HepG2 (cell line): Measurements from ENCODE around the gene SPPL2B. TPM values are rescaled to one million over a fixed set of nuclear protein-coding genes. Genes with fewer than 3 reads are reported as not detected.

ENCODE experiments used
- ATAC-seq: fragments of 200-7000 bp; cut with Tn5 transposase; 3 replicates; pipeline ENCODE4 v1.9.1; 2020; ENCODE audit warnings: mild to moderate bottlenecking, moderate library complexity
- BruUV-seq: library from RNA; stranded (reverse); fragments of 400-500 nt; replicated peaks from 2 replicates; lab custom pipeline; 2021; lab: Mats Ljungman, UMichigan
- CTCF ChIA-PET: fragments of 300-600 bp; formaldehyde crosslinking; extraction: SDS; loops from one replicate; lab custom pipeline; 2021; ENCODE audit warnings: low total read pairs, inconsistent platforms, low intra/inter-chr PET ratio; lab: Yijun Ruan, JAX
- POLR2A ChIA-PET: fragments of 350-600 bp; sonication (Branson Sonifier 250); formaldehyde crosslinking; loops from one replicate; lab custom pipeline; 2020; ENCODE audit warnings: antibody characterized with exemption, inconsistent platforms; lab: Yijun Ruan, JAX
- DNase-seq: peaks from one replicate; pipeline ENCODE4 v3.0.0-alpha.2; 2015; ENCODE audit warnings: low spot score
- FAIRE-seq: peaks from 3 replicates; lab custom pipeline; 2011; peaks lifted over from hg19 to GRCh38; lab: Jason Lieb, UNC
- H2AFZ ChIP-seq: one replicate; pipeline ENCODE4 v1.6.1; 2011; ENCODE audit warnings: low read length, inconsistent platforms
- H3K27ac ChIP-seq: fragments of 300-600 bp; 3 replicates; pipeline ENCODE4 v1.8.0; 2011; ENCODE audit warnings: mixed run types, mild to moderate bottlenecking, mixed read lengths, low read length, inconsistent platforms; ENCODE audit not compliant: insufficient read depth; ENCODE audit errors: extremely low read length
- H3K27me3 ChIP-seq, 2 experiments: fragments of 200-600 bp in 1 of 2; 2 replicates in 1 of 2; 3 replicates in 1 of 2; pipeline versions ENCODE4 v1.6.0 to v1.8.0; 2011; ENCODE audit warnings: low read length in 2 of 2, mild to moderate bottlenecking in 2 of 2, moderate library complexity in 2 of 2, inconsistent platforms in 1 of 2; ENCODE audit not compliant: insufficient read depth in 2 of 2, control insufficient read depth in 1 of 2
- H3K36me3 ChIP-seq, 2 experiments: fragments of 200-600 bp in 1 of 2; replicated peaks in 1 of 2; 2 replicates in 1 of 2; 3 replicates in 1 of 2; pipeline versions ENCODE4 v1.5.1 to v1.8.0; 2011; ENCODE audit warnings: low read length in 2 of 2, inconsistent platforms in 1 of 2; ENCODE audit not compliant: insufficient read depth in 2 of 2, control insufficient read depth in 1 of 2
- H3K4me1 ChIP-seq: 2 replicates; pipeline ENCODE4 v1.5.1; 2012; ENCODE audit warnings: low read length, inconsistent platforms; ENCODE audit not compliant: insufficient read depth
- H3K4me2 ChIP-seq: 2 replicates; pipeline ENCODE4 v1.6.0; 2011; ENCODE audit warnings: low read depth, low read length, inconsistent platforms
- H3K4me3 ChIP-seq, 3 experiments: fragments of 200-600 bp in 1 of 3; sonication (generic), shearing (Covaris generic) in 1 of 3; replicated peaks in 1 of 3; 2 replicates each; pipeline ENCODE4 v1.5.1; 2011 to 2016; ENCODE audit warnings: low read length in 3 of 3, inconsistent platforms in 2 of 3, low read depth in 2 of 3, mild to moderate bottlenecking in 2 of 3, control low read depth in 1 of 3, mixed read lengths in 1 of 3; ENCODE audit not compliant: insufficient read depth in 1 of 3
- H3K79me2 ChIP-seq: one replicate; pipeline ENCODE4 v1.6.1; 2011; ENCODE audit warnings: low read length, inconsistent platforms; ENCODE audit not compliant: insufficient read depth
- H3K9ac ChIP-seq: 2 replicates; pipeline ENCODE4 v1.6.0; 2011; ENCODE audit warnings: mild to moderate bottlenecking, low read depth, low read length, inconsistent platforms; ENCODE audit not compliant: insufficient read depth
- H3K9me3 ChIP-seq: 2 replicates; pipeline ENCODE4 v1.5.1; 2012; ENCODE audit warnings: mild to moderate bottlenecking, low read length
- H4K20me1 ChIP-seq: 2 replicates; pipeline ENCODE4 v1.6.0; 2011; ENCODE audit warnings: inconsistent platforms, mild to moderate bottlenecking, low read length, moderate library complexity; ENCODE audit not compliant: insufficient read depth
- AKAP8 ChIP-seq: sonication (generic); formaldehyde crosslinking; IDR thresholded peaks from 2 replicates; pipeline ENCODE4 v1.5.1; 2020; ENCODE audit warnings: mild to moderate bottlenecking, missing genetic modification reagents
- EZH2 ChIP-seq: conservative IDR thresholded peaks from 2 replicates; pipeline ENCODE4 v1.6.1; 2012; ENCODE audit warnings: mild to moderate bottlenecking, low read depth, low read length, moderate library complexity
- JARID2 ChIP-seq: sonication (generic); formaldehyde crosslinking; IDR thresholded peaks from 2 replicates; pipeline ENCODE4 v1.8.1; 2023; ENCODE audit warnings: missing genetic modification reagents, inconsistent platforms; ENCODE audit not compliant: insufficient replicate concordance
- NR2C2 ChIP-seq: sonication (generic); formaldehyde crosslinking; IDR thresholded peaks from 2 replicates; pipeline ENCODE4 v1.4.0; 2020; ENCODE audit warnings: missing genetic modification reagents, mild to moderate bottlenecking, moderate library complexity, borderline replicate concordance
- SATB2 ChIP-seq: sonication (generic); formaldehyde crosslinking; IDR thresholded peaks from 2 replicates; pipeline ENCODE4 v1.5.0; 2020; ENCODE audit warnings: missing genetic modification reagents
- WIZ ChIP-seq: sonication (generic); formaldehyde crosslinking; IDR thresholded peaks from 2 replicates; pipeline ENCODE4 v1.5.1; 2020; ENCODE audit warnings: mild to moderate bottlenecking, missing genetic modification reagents
- ZFYVE20 ChIP-seq: sonication (generic); formaldehyde crosslinking; IDR thresholded peaks from 2 replicates; pipeline ENCODE4 v1.8.0; 2023; ENCODE audit warnings: low read depth, mild to moderate bottlenecking, moderate library complexity, missing genetic modification reagents, borderline replicate concordance
- ZNF121 ChIP-seq: sonication (generic); formaldehyde crosslinking; IDR thresholded peaks from 2 replicates; pipeline ENCODE4 v1.5.0; 2020; ENCODE audit warnings: mild to moderate bottlenecking, missing genetic modification reagents
- ZNF234 ChIP-seq: sonication (generic); formaldehyde crosslinking; conservative IDR thresholded peaks from 2 replicates; pipeline ENCODE4 v1.5.1; 2020; ENCODE audit warnings: mild to moderate bottlenecking, missing genetic modification reagents
- WGBS: methylation state at CpG from one replicate; pipeline ENCODE4 v1.1.6; 2017; ENCODE audit warnings: low lambda C conversion rate; 5-methylcytosine and 5-hydroxymethylcytosine counted together
- in situ Hi-C: cut with HindIII; loops from 2 replicates; pipeline ENCODE4 v1.10.0; 2017; ENCODE audit warnings: low pct_unique_long_range_greater_than_20kb; ENCODE audit not compliant: extremely low pct_ligation_motif_present
- intact Hi-C: fragments of 100-400 bp; cut with micrococcal nuclease; formaldehyde crosslinking; loops from one replicate; pipeline ENCODE4 v1.10.0; 2022; ENCODE audit not compliant: unreplicated experiment
- polyA plus RNA-seq, 8 experiments: library from polyadenylated mRNA; depleted of rRNA in 3 of 8; stranded (reverse) in 7 of 8; unstranded in 1 of 8; fragments of >200 nt; fragmentation: Illumina TruSeq in 4 of 8; extraction: Trizol in 4 of 8; gene quantifications; 2 replicates each; pipeline versions ENCODE4 v1.2.1 to v1.2.3, GENCODE V29; 2011 to 2016; ENCODE audit warnings: low read depth in 4 of 8, missing spikeins in 1 of 8, mixed read lengths in 1 of 8; ENCODE audit not compliant: insufficient read depth in 1 of 8
- total RNA-seq, 5 experiments: library from RNA; depleted of rRNA; stranded (reverse); fragments of >200 nt; fragmentation: Illumina TruSeq; extraction: Trizol; gene quantifications; 2 replicates each; pipeline ENCODE4 v1.2.3, GENCODE V29; 2016; ENCODE audit warnings: low read depth in 1 of 5

The SPPL2B gene
- total and polyA plus RNA-seq, 2 of the 13 experiments (the other 11 are each of a cell fraction or from before 2014, with no cell fraction given): 14.9 to 15.2 TPM

DNA sequence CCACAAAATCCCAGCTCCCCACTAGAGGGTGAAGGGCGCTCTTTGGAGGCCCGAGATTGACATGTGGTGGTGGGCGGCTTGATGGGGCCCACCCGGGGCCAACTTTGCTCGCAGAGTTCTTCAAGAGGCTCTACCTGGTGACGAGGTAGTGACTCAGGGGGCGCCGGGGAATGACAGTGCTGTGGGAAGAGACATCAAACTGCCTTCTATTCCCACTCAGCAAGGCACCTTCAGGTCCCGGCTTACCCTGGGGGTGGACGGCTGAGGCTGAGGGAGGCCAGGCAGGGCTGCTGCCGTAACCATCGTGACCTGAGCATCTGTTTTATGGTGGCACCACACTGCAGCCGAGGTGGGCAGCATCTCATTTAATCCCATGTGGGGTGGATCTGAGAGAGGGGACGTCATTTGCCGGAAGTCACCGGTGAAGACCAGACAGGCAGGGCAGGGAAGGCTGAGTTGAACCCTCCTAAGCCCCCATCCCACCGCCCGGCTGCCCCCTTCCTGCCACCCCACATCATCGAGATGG is 22.1 kb upstream of the SPPL2B start:
- H3K27ac ChIP-seq: no peak overlapping the region
- 58% methylated on average over 6 of the region's 19 CpGs for WGBS
- CTCF ChIA-PET: no interaction called here
- no peaks in the 10 kb centered on the region for H3K79me2 ChIP-seq
- no peaks in the 10 kb centered on the region for H4K20me1 ChIP-seq
- H3K4me2 ChIP-seq: no peak overlapping the region
- POLR2A ChIA-PET: interaction anchor here (0.6 kb wide), 1 partner anchor 79 kb away, joined by 4 read pairs; no protein-coding TSS in a partner anchor
- TF ChIP-seq ZNF234 (CRISPR knock-in tag): no peak
- no peak for TF ChIP-seq WIZ (CRISPR knock-in tag)
- no peak for TF ChIP-seq NR2C2
- TF ChIP-seq, all 625 proteins: peak for 0
- no peak for DNase-seq
- intact Hi-C loops (no loop called here), in situ Hi-C loops (no loop called here)
- Histone ChIP-seq H3K9me3 (no peaks in the 10 kb centered on the region), H3K4me1 (peaks cover 32% of the 10 kb centered on the region), H3K4me3 (no peak overlapping the region), H3K36me3 (no peaks in the 10 kb centered on the region), H2AFZ (no peak overlapping the region), H3K27me3 (peaks cover 8 to 65% of the 10 kb centered on the region in 2 experiments), H3K9ac (no peak overlapping the region)
- no peak for FAIRE-seq
- no peak for ATAC-seq
- no TSS peak for BruUV-seq

DNA sequence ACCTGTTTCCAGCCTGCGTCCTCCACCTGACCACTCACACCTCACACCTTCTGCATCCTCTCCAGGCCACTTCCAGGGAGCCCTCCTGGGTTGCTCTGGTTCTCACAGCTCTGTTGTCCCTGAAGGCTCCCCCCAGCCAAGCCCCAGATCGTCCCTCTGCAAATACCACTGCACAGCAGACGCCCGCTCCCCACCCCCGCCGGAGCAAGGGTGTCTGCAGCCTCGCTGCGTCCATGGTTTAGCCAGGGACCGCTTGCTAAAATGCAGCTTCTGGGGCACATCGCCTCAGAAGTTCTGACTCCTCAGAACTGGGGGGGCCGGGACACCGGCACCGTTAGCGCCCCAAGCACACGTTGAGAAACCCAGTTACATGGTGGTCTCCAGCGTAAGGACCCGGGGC is 21.5 kb upstream of the SPPL2B start:
- no peaks in the 10 kb centered on the region for H4K20me1 ChIP-seq
- no peak overlapping the region for H3K4me3 ChIP-seq
- H3K9me3 ChIP-seq: no peaks in the 10 kb centered on the region
- no peak overlapping the region for H3K4me2 ChIP-seq
- H3K79me2 ChIP-seq: no peaks in the 10 kb centered on the region
- intact Hi-C loops: no loop called here
- FAIRE-seq: no peak
- no peaks in the 10 kb centered on the region for H3K36me3 ChIP-seq
- in situ Hi-C loops: no loop called here
- ChIA-PET CTCF (no interaction called here), POLR2A (no interaction called here)
- WGBS: 54% methylated on average over 12 of the region's 17 CpGs
- ATAC-seq: no peak
- H2AFZ ChIP-seq: no peak overlapping the region
- no peak overlapping the region for H3K9ac ChIP-seq
- no peak for DNase-seq
- no peak for TF ChIP-seq ZFYVE20
- TF ChIP-seq JARID2: no peak
- TF ChIP-seq AKAP8 (CRISPR knock-in tag): no peak
- TF ChIP-seq ZNF121 (CRISPR knock-in tag): no peak
- TF ChIP-seq SATB2: no peak
- TF ChIP-seq EZH2: 0 out of 2 replicates have a peak, but pooled peaks have one; percentile 28
- H3K27me3 ChIP-seq: peaks cover 8 to 64% of the 10 kb centered on the region in 2 experiments
- BruUV-seq: no TSS peak
- H3K27ac ChIP-seq: no peak overlapping the region
- peaks cover 32% of the 10 kb centered on the region for H3K4me1 ChIP-seq
